Body of pancreas (tissue), 4 donors: Measurements from ENCODE around the gene CDC42EP2.

Source experiments
- CTCF ChIP-seq, 7 experiments: fragments of 450-650 bp in 4 of 7; fragments of 200-600 bp in 3 of 7; sonication (generic) in 3 of 7; IDR thresholded peaks; one replicate each; pipeline ENCODE4 v1.5.1; 2016 to 2019; ENCODE audit warnings: antibody characterized with exemption in 7 of 7
- POLR2A ChIP-seq, 3 donors: fragments of 450-650 bp; IDR thresholded peaks; one replicate each; pipeline ENCODE4 v1.6.1; 2016; ENCODE audit warnings: antibody characterized with exemption in 3 of 3, mild to moderate bottlenecking in 2 of 3

- TF ChIP-seq CTCF (IDR thresholded peaks at IDR 0.05) (no peak), POLR2A (IDR thresholded peaks at IDR 0.05) (no peak)
Measured at GRCh38 chr11:65340226-65340625, 25.6 kb downstream of the CDC42EP2 start.
